ENCODE measurements around the gene CHRM4. TPM values are rescaled to one million over a fixed set of nuclear protein-coding genes. Genes with fewer than 3 reads are reported as not detected.

CHRM4 gene
- total and polyA plus RNA-seq, 11 donors: 0.08 to 0.27 (median 0.17) TPM; not detected in 7

- no peak for ATAC-seq
- Histone ChIP-seq H3K27ac (no peak overlapping the region), H3K27me3 (peaks cover 11 to 60% (median 27%) of the 10 kb centered on the region in 9 donors), H3K4me1 (peaks cover 0 to 53% (median 28%) of the 10 kb centered on the region in 12 donors), H3K9me3 (no peaks in the 10 kb centered on the region), H3K36me3 (no peaks in the 10 kb centered on the region), H3K4me3 (peak overlapping the region in 1 of 12 donors; percentile 3)
- TF ChIP-seq CTCF (IDR thresholded peaks at IDR 0.05) (no peak), POLR2A (IDR thresholded peaks at IDR 0.05) (no peak)
- no peak for DNase-seq
- intact Hi-C loops (cut with DNase I): loop anchor here in 8 of 10 donors (2.0 to 10.0 kb wide), 5 partner anchors 137 to 227 kb away; partner anchors contain the start of genes ATG13 (in 4 of the 8) and HARBI1 (in 4 of the 8)
- WGBS, 4 donors: 18 to 23% (median 18%) methylated on average over 26 to 49 of the region's 49 CpGs
Measured at GRCh38 chr11:46390331-46391171, 1.0 kb downstream of the CHRM4 start.

GRCh38 chr11:46389450-46390330 is 1.9 kb downstream of the CHRM4 start:
- DNase-seq: peak; percentile 58 to 82 (median 69)
- Histone ChIP-seq H3K4me1 (peaks cover 0 to 53% (median 28%) of the 10 kb centered on the region in 12 donors), H3K36me3 (no peaks in the 10 kb centered on the region), H3K27ac (no peak overlapping the region), H3K4me3 (peak overlapping the region; percentile 14 to 61 (median 49)), H3K27me3 (peaks cover 11 to 60% (median 27%) of the 10 kb centered on the region in 9 donors), H3K9me3 (no peaks in the 10 kb centered on the region)
- peak; percentile 52 to 78 (median 72) for ATAC-seq
- WGBS, 4 donors: 3 to 5% (median 3%) methylated on average over 58 to 80 of the region's 80 CpGs
- TF ChIP-seq CTCF (IDR thresholded peaks at IDR 0.05) (peak; percentile 79 to 92 (median 87)), POLR2A (IDR thresholded peaks at IDR 0.05) (no peak)
- intact Hi-C loops (cut with DNase I): loop anchor here (1.0 to 10.0 kb wide), 7 partner anchors 138 to 228 kb away; partner anchors contain the start of genes ATG13 (in 8 of the 10) and HARBI1 (in 8 of the 10)

GRCh38 chr11:46388619-46389449 is 2.7 kb downstream of the CHRM4 start:
- H3K4me3 ChIP-seq: peak overlapping the region in 8 of 12 donors; percentile 14 to 61 (median 50)
- TF ChIP-seq CTCF (IDR thresholded peaks at IDR 0.05) (no peak), POLR2A (IDR thresholded peaks at IDR 0.05) (no peak)
- peaks cover 11 to 60% (median 27%) of the 10 kb centered on the region in 9 donors for H3K27me3 ChIP-seq
- intact Hi-C loops (cut with DNase I): loop anchor here in 9 of 10 donors (1.0 to 10.0 kb wide), 7 partner anchors 138 to 228 kb away; partner anchors contain the start of genes ATG13 (in 4 of the 9) and HARBI1 (in 4 of the 9)
- ATAC-seq (no peak), DNase-seq (no peak)
- H3K27ac ChIP-seq: no peak overlapping the region
- WGBS, 4 donors: 12 to 18% (median 14%) methylated on average over 13 to 21 of the region's 21 CpGs
- H3K36me3 ChIP-seq: no peaks in the 10 kb centered on the region
- no peaks in the 10 kb centered on the region for H3K9me3 ChIP-seq
- peaks cover 0 to 53% (median 28%) of the 10 kb centered on the region in 12 donors for H3K4me1 ChIP-seq
